Brain microvascular endothelial cell (primary cell): ENCODE data around the gene ZFHX3.
A peak's percentile ranks its signal among the peaks of the same experiment; 100 is the strongest.

Experiments used
- DNase-seq: peaks from one replicate; pipeline ENCODE4 v3.0.0-alpha.2; 2020
- H3K27ac ChIP-seq: fragments of 250-450 bp; sonication (Bioruptor Pico); 2 replicates; pipeline ENCODE4 v1.5.1; 2020; ENCODE audit warnings: mild to moderate bottlenecking, moderate library complexity
- H3K27me3 ChIP-seq: fragments of 250-450 bp; sonication (Bioruptor Pico); replicated peaks from 2 replicates; pipeline ENCODE4 v1.5.1; 2020; ENCODE audit warnings: mild to moderate bottlenecking
- H3K36me3 ChIP-seq: fragments of 250-450 bp; sonication (Bioruptor Pico); replicated peaks from 2 replicates; pipeline ENCODE4 v1.5.1; 2020; ENCODE audit warnings: mild to moderate bottlenecking
- H3K4me3 ChIP-seq: 2 replicates; pipeline ENCODE4 v1.5.1; 2011; ENCODE audit warnings: low read depth, mild to moderate bottlenecking, control low read depth, low read length, moderate library complexity
- CTCF ChIP-seq: IDR thresholded peaks from 2 replicates; pipeline ENCODE4 v1.5.1; 2011; ENCODE audit warnings: low read depth, mild to moderate bottlenecking, moderate library complexity, low read length, control low read depth, inconsistent platforms; ENCODE audit errors: missing control alignments
- in situ Hi-C: cut with HindIII; loops from 2 replicates; pipeline ENCODE4 v1.10.0; 2017; ENCODE audit warnings: low sequenced_read_pairs, low pct_ligation_motif_present

The ZFHX3 gene

GRCh38 chr16:72847187-72848027 lies 200.5 kb downstream of the ZFHX3 start:
- in situ Hi-C loops, result loop anchor here (25.0 kb wide), 1 partner anchor 365 kb away; no protein-coding TSS in a partner anchor
- Histone ChIP-seq H3K27me3 (no peaks in the 10 kb centered on the region), H3K36me3 (no peaks in the 10 kb centered on the region), H3K27ac (peak overlapping the region; percentile 61), H3K4me3 (no peak overlapping the region)
- peak; percentile 77 for TF ChIP-seq CTCF
- peak; percentile 47 for DNase-seq

DNA sequence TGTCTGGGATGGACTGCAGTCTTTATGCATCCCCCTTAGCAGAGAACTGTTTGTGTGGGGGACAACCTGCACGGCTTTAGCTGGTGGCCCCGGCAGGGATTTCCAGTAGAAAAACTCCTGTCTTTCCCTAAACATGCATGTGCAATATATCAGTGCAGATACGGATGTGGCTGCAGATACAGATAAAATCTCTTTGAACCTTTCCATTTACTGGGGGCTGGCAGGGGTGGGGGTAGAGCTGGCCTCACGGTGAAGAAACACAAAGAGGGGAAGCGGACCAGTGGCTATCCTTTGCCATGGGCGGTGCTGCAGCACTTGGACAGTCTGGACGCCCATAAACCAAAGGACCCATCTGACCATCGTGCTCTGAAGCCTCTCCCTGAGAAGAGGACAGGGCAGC lies 201.3 kb downstream of the ZFHX3 start:
- no peak overlapping the region for H3K4me3 ChIP-seq
- no peak for TF ChIP-seq CTCF
- DNase-seq, result no peak
- in situ Hi-C loops, result loop anchor here (25.0 kb wide), 1 partner anchor 366 kb away; no protein-coding TSS in a partner anchor
- no peaks in the 10 kb centered on the region for H3K36me3 ChIP-seq
- H3K27ac ChIP-seq, result no peak overlapping the region
- no peaks in the 10 kb centered on the region for H3K27me3 ChIP-seq

DNA sequence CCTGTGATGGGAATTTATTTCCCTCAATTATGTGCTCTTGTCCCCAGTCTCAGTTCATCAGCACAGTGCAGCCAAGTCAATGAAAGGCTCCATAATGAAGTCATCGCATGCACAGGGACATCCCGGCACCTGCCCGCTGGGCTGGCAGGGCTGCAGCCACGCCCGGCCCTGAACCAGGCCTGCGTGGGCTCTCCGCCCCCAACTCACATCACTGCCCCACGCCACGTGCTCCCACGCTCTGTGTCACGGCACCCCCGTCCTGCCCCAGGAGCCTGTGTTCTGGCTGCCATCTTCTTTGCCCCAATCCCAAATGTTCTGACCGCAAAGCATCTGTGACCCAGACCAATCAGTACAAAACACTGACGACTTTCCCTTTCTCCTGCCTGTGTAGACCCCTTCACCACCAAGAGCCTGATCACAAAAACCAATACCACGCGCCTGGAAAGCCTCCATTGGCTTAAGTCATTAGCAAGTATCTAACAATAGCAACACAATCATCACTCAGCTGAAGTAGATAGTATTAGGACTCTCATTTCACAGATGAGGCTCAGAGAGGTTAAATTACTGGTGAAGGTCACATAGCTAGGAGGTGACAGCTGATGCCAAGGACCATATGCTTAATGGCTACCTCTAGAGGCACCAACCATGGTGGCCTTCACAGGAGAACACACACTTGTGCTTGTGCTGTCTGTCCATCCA lies 202.5 kb downstream of the ZFHX3 start:
- Histone ChIP-seq H3K36me3 (no peaks in the 10 kb centered on the region), H3K27me3 (no peaks in the 10 kb centered on the region), H3K4me3 (no peak overlapping the region), H3K27ac (no peak overlapping the region)
- in situ Hi-C loops, result loop anchor here (25.0 kb wide), 1 partner anchor 367 kb away; no protein-coding TSS in a partner anchor
- no peak for TF ChIP-seq CTCF
- no peak for DNase-seq

DNA sequence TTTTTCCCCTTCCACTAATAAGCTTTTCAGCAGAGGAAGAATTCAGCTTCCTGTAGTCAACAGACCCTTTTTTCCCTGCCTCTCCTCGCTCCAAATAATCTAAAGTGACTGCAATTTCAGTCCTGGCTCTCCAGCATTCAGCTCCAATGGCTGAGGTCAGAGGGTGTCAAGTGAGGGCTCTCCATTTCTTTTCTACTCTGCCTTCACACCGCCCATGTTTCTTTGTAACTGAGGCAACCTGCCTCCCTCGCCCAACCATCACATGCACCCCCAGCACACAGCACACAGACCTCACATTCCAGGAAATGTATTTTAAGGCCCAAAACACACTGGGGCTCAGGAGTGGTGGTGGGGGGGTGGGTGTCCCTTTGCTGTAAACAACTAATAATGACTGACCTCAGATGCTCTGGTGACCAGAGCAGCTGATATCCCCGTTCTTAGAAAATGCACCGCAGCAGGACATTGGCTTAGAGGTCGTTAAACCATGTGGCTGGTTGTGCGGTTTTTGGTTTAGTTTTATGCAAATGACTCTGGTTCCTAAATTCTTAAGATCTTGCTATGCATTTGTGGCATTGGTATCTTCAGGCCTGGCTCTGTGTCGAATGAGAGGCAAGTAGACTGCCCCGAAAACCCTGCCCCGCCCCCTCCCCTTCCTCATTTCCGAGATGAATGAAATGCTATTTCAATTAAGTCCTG lies 203.6 kb downstream of the ZFHX3 start:
- H3K4me3 ChIP-seq, result no peak overlapping the region
- H3K27ac ChIP-seq, result no peak overlapping the region
- DNase-seq, result no peak
- H3K36me3 ChIP-seq, result no peaks in the 10 kb centered on the region
- in situ Hi-C loops, result loop anchor here (25.0 kb wide), 1 partner anchor 368 kb away; no protein-coding TSS in a partner anchor
- TF ChIP-seq CTCF, result no peak
- no peaks in the 10 kb centered on the region for H3K27me3 ChIP-seq

DNA sequence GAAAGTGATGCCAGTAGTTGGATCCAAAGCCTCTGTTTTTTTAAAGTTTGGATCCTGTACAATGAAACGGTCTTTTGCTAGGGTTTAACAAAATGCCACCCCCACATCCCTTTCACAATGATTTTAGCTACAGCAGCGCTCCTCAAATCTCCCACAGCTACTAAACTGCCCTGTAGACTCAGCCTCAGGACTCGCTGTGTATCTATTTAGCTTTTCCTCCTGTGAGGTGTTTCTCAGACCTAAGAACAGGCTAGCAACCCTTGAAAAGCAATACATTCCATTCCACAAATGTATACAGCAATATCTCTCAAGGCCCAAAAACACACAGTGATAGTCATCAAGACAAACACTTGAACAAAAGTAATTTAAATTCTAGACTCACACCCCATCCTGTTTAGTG lies 206.4 kb downstream of the ZFHX3 start:
- Histone ChIP-seq H3K27ac (no peak overlapping the region), H3K4me3 (no peak overlapping the region)
- in situ Hi-C loops, result loop anchor here (25.0 kb wide), 1 partner anchor 371 kb away; no protein-coding TSS in a partner anchor

More for the DNA sequence above, 206.4 kb downstream of the ZFHX3 start:
- Histone ChIP-seq H3K27me3 (no peaks in the 10 kb centered on the region), H3K36me3 (no peaks in the 10 kb centered on the region)
- TF ChIP-seq CTCF, result no peak
- no peak for DNase-seq
